Esophagus muscularis mucosa (tissue), 4 donors: ENCODE results near the gene DTD1. TPM values are rescaled to one million over a fixed set of nuclear protein-coding genes. Genes with fewer than 3 reads are reported as not detected.

ENCODE experiments used
- DNase-seq: peaks from one replicate; pipeline ENCODE4 v3.0.0-alpha.2; 2017; ENCODE audit errors: extremely low spot score
- H3K27ac ChIP-seq, 4 donors: fragments of 200-600 bp; sonication (generic); replicated peaks in 1 of 4; 1 replicate in 3 of 4; 2 replicates in 1 of 4; pipeline ENCODE4 v1.5.1; 2016 to 2019; ENCODE audit warnings: mild to moderate bottlenecking in 1 of 4
- H3K27me3 ChIP-seq, 4 donors: fragments of 200-600 bp; sonication (generic); one replicate each; pipeline versions ENCODE4 v1.5.1 to v1.6.0; 2016 to 2019
- H3K36me3 ChIP-seq, 4 donors: fragments of 200-600 bp; sonication (generic); one replicate each; pipeline ENCODE4 v1.5.1; 2016 to 2019
- H3K4me1 ChIP-seq, 4 donors: fragments of 200-600 bp; sonication (generic); one replicate each; pipeline ENCODE4 v1.5.1; 2016 to 2019
- H3K4me3 ChIP-seq, 4 donors: fragments of 200-600 bp; sonication (generic); 1 replicate in 2 of 4; 2 replicates in 2 of 4; pipeline ENCODE4 v1.5.1; 2016 to 2019; ENCODE audit warnings: mild to moderate bottlenecking in 4 of 4, moderate library complexity in 1 of 4
- H3K9me3 ChIP-seq, 4 donors: fragments of 200-600 bp; sonication (generic); 1 replicate in 3 of 4; 2 replicates in 1 of 4; pipeline ENCODE4 v1.5.1; 2016 to 2019
- EP300 ChIP-seq: sonication (generic); formaldehyde crosslinking; IDR thresholded peaks from one replicate; pipeline ENCODE4 v1.6.1; 2017; ENCODE audit warnings: antibody characterized with exemption
- POLR2A ChIP-seq: fragments of 450-650 bp; IDR thresholded peaks from one replicate; pipeline ENCODE4 v1.6.1; 2017; ENCODE audit warnings: antibody characterized with exemption, moderate library complexity, mild to moderate bottlenecking, low read depth
- POLR2AphosphoS5 ChIP-seq, 2 donors: sonication (generic); formaldehyde crosslinking; IDR thresholded peaks; one replicate each; pipeline ENCODE4 v1.6.1; 2017; ENCODE audit warnings: antibody characterized with exemption in 2 of 2
- WGBS: methylation state at CpG from one replicate; pipeline ENCODE4 v1.1.5; 2018; 5-methylcytosine and 5-hydroxymethylcytosine counted together
- intact Hi-C: fragments of 100-400 bp; cut with DNase I; formaldehyde crosslinking; loops from one replicate; pipeline ENCODE4 v1.15.1; 2023
- total RNA-seq, 4 donors: library from RNA; depleted of rRNA; stranded (reverse); fragments of >200 nt; gene quantifications; one replicate each; pipeline versions ENCODE4 v1.1.0 to v1.2.1, GENCODE V29; 2016
- TF ChIP-seq, protein P1 (sequence below), 3 experiments: fragments of 200-600 bp in 2 of 3; fragments of 450-650 bp in 1 of 3; sonication (generic) in 2 of 3; IDR thresholded peaks; one replicate each; pipeline ENCODE4 v1.5.1; 2017 to 2019; ENCODE audit warnings: antibody characterized with exemption in 3 of 3, mild to moderate bottlenecking in 2 of 3, moderate library complexity in 1 of 3

The DTD1 gene
- total RNA-seq, 4 donors from 2014 or later, result 15.1 to 20.0 (median 17.5) TPM

DNA sequence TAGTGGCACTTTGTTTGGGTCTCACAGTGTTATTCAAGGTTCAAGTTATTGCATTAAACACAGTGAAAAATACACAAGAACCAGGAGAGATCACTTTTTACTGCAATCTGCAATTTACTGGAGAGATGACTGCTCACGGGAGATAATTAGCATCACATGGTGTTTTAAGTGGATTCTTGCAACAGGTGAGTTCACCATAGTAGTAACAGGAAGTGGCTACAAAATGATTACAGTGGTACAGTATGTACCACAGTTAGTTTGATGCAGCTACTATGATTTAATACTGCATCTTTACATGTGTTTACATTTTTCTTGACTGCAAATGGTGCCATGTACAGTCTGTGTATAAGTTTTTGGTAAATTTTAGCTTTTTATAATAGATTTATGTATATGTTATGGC, 129.2 kb downstream of the DTD1 start:
- TF ChIP-seq, protein P1, sequence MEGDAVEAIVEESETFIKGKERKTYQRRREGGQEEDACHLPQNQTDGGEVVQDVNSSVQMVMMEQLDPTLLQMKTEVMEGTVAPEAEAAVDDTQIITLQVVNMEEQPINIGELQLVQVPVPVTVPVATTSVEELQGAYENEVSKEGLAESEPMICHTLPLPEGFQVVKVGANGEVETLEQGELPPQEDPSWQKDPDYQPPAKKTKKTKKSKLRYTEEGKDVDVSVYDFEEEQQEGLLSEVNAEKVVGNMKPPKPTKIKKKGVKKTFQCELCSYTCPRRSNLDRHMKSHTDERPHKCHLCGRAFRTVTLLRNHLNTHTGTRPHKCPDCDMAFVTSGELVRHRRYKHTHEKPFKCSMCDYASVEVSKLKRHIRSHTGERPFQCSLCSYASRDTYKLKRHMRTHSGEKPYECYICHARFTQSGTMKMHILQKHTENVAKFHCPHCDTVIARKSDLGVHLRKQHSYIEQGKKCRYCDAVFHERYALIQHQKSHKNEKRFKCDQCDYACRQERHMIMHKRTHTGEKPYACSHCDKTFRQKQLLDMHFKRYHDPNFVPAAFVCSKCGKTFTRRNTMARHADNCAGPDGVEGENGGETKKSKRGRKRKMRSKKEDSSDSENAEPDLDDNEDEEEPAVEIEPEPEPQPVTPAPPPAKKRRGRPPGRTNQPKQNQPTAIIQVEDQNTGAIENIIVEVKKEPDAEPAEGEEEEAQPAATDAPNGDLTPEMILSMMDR (IDR thresholded peaks at IDR 0.05), result no peak
- TF ChIP-seq POLR2A, result no peak
- no peak for TF ChIP-seq POLR2AphosphoS5 (IDR thresholded peaks at IDR 0.05)
- no peak for TF ChIP-seq EP300
- H3K4me1 ChIP-seq, result no peaks in the 10 kb centered on the region
- 100% methylated on average over 1 of the region's 1 CpG for WGBS
- no peak for DNase-seq
- no peak overlapping the region for H3K27ac ChIP-seq
- H3K4me3 ChIP-seq, result no peak overlapping the region
- peaks cover 0 to 6% (median 0%) of the 10 kb centered on the region in 4 donors for H3K9me3 ChIP-seq
- H3K36me3 ChIP-seq, result peaks cover 0 to 4% (median 0%) of the 10 kb centered on the region in 4 donors
- no peaks in the 10 kb centered on the region for H3K27me3 ChIP-seq
- intact Hi-C loops, result no loop called here

DNA sequence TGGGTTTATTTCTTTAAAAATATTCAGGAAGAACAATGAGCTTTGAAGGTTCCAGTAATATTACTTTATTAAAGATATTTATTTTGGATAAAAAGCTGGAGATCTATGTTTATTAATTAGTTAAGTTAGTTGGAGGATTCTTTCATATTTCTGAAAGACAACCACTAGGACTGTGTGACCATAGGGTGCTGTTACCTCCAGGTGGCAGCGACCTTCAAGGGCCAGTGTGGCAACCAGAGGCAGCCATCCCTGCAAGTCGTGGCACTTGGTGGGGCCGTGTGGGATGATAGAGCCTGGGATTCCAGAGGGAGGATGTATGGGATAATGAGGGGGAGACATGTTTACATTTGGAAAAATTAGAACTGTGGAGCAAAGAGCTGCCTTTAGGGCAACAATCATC, 130.3 kb downstream of the DTD1 start:
- no peak for DNase-seq
- intact Hi-C loops, result no loop called here
- H3K27me3 ChIP-seq, result no peaks in the 10 kb centered on the region
- no peak overlapping the region for H3K4me3 ChIP-seq
- peaks cover 0 to 6% (median 0%) of the 10 kb centered on the region in 4 donors for H3K9me3 ChIP-seq
- 80% methylated on average over 3 of the region's 3 CpGs for WGBS
- H3K4me1 ChIP-seq, result no peaks in the 10 kb centered on the region
- H3K27ac ChIP-seq, result no peak overlapping the region
- no peak for TF ChIP-seq POLR2AphosphoS5 (IDR thresholded peaks at IDR 0.05)
- TF ChIP-seq, protein P1 (IDR thresholded peaks at IDR 0.05), result no peak
- no peak for TF ChIP-seq POLR2A
- TF ChIP-seq EP300, result no peak
- peaks cover 0 to 4% (median 0%) of the 10 kb centered on the region in 4 donors for H3K36me3 ChIP-seq

DNA sequence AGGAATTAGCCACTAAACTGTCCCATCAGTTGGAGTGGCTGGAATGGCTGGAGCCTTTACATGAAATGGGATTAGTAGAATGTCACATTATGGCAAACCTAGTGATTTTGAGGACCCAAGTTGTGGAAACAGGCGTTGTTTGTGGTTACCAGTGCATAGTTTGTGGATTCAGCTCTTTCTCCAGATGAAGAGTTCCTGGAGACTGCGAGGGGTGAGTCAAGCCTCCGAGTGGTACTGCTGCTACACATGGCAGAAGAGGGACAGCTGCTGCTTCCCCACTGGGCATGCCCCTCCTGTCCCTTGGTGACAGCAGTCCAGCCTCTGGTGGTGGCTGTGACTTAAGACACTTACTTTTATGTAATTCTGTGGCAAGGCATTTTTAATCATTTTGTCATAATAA, 131.6 kb downstream of the DTD1 start:
- intact Hi-C loops, result no loop called here
- Histone ChIP-seq H3K27me3 (no peaks in the 10 kb centered on the region), H3K9me3 (peaks cover 0 to 6% (median 0%) of the 10 kb centered on the region in 4 donors)

DNA sequence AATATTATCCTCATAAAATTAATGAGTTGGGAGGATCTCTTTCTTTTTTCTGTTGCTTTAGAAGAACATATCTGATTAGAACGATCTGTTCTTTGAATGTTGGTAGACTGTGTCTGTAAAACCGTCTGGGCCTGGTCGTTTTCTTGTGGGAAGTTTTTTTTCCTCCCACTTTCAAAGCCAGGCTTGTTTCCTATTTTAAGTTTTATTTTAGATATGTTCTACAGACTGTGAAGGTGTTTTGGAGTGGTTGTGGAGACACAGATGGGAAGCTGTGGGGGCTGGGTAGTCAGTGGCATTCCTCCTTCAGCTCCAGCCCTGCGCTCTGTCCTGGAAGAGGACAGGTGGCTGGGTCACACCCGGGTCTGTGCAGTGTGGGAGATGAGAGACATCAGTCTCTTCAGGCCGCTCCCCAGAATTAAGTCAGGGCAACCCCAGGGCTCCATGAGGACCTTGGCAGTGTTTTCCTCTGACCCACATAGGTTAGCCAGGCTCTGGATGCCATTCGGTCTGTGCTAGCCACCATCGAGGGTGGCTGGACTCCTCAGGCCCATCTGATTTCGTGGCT, 133.8 kb downstream of the DTD1 start:
- no peak for TF ChIP-seq EP300
- TF ChIP-seq, protein P1 (IDR thresholded peaks at IDR 0.05), result no peak
- TF ChIP-seq POLR2A, result no peak
- TF ChIP-seq POLR2AphosphoS5 (IDR thresholded peaks at IDR 0.05), result no peak
- Histone ChIP-seq H3K27ac (no peak overlapping the region), H3K9me3 (peaks cover 0 to 6% (median 0%) of the 10 kb centered on the region in 4 donors), H3K4me1 (no peaks in the 10 kb centered on the region), H3K36me3 (no peaks in the 10 kb centered on the region), H3K4me3 (no peak overlapping the region), H3K27me3 (no peaks in the 10 kb centered on the region)
- intact Hi-C loops, result no loop called here
- WGBS, result 92% methylated on average over 9 of the region's 9 CpGs
- no peak for DNase-seq

More for the DNA sequence above, 131.6 kb downstream of the DTD1 start:
- TF ChIP-seq, protein P1 (IDR thresholded peaks at IDR 0.05), result no peak
- TF ChIP-seq EP300 (no peak), POLR2AphosphoS5 (IDR thresholded peaks at IDR 0.05) (no peak), POLR2A (no peak)
- Histone ChIP-seq H3K4me3 (no peak overlapping the region), H3K4me1 (no peaks in the 10 kb centered on the region), H3K27ac (no peak overlapping the region), H3K36me3 (no peaks in the 10 kb centered on the region)
- 97% methylated on average over 3 of the region's 3 CpGs for WGBS
- DNase-seq, result no peak

DNA sequence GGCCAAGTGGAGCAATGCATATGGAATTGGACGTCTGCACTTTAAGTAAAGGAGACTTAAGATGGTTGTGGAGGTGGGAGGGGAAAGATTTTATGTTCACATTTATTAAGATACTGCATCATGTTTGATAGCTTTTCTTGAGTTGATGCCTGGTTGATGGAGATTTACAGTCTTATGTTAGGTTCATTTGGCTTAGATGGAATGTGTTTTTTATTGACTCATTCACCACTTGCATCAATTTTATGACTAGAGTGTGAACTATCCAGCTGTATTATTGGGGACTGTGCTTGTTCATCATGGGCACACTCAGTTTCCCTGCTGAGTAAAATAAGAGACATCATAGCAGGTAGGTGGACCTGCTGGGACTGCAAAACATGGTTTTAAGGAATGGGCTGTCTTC, 134.5 kb downstream of the DTD1 start:
- no peaks in the 10 kb centered on the region for H3K27me3 ChIP-seq
- H3K4me3 ChIP-seq, result no peak overlapping the region
- no peaks in the 10 kb centered on the region for H3K36me3 ChIP-seq
- intact Hi-C loops, result no loop called here
- H3K9me3 ChIP-seq, result peaks cover 0 to 6% (median 0%) of the 10 kb centered on the region in 4 donors
- WGBS, result 68% methylated on average over 1 of the region's 1 CpG
- TF ChIP-seq POLR2AphosphoS5 (IDR thresholded peaks at IDR 0.05), result no peak
- TF ChIP-seq, protein P1 (IDR thresholded peaks at IDR 0.05), result no peak
- TF ChIP-seq POLR2A, result no peak
- no peak for TF ChIP-seq EP300
- DNase-seq, result no peak
- no peaks in the 10 kb centered on the region for H3K4me1 ChIP-seq
- H3K27ac ChIP-seq, result no peak overlapping the region
